Suprapubic skin (tissue), 4 donors: ENCODE data around the gene KEL. TPM values are rescaled to one million over a fixed set of nuclear protein-coding genes. Genes with fewer than 3 reads are reported as not detected.

Experiments used
- DNase-seq, 2 donors: peaks; one replicate each; pipeline ENCODE4 v3.0.0-alpha.2; 2019; ENCODE audit warnings: low spot score in 2 of 2
- H3K27ac ChIP-seq: fragments of 200-600 bp; sonication (generic); one replicate; pipeline ENCODE4 v1.5.1; 2019
- H3K27me3 ChIP-seq: fragments of 200-600 bp; sonication (generic); one replicate; pipeline ENCODE4 v1.5.1; 2019
- H3K36me3 ChIP-seq: fragments of 200-600 bp; sonication (generic); one replicate; pipeline ENCODE4 v1.5.1; 2019
- H3K4me1 ChIP-seq: fragments of 200-600 bp; sonication (generic); one replicate; pipeline ENCODE4 v1.5.1; 2019
- H3K4me3 ChIP-seq: fragments of 200-600 bp; sonication (generic); one replicate; pipeline ENCODE4 v1.5.1; 2019; ENCODE audit warnings: mild to moderate bottlenecking
- H3K9me3 ChIP-seq: fragments of 200-600 bp; sonication (generic); one replicate; pipeline ENCODE4 v1.5.1; 2019
- CTCF ChIP-seq, 2 donors: fragments of 200-600 bp in 1 of 2; fragments of 450-650 bp in 1 of 2; sonication (generic) in 1 of 2; IDR thresholded peaks; one replicate each; pipeline ENCODE4 v1.5.1; 2016 to 2019; ENCODE audit warnings: antibody characterized with exemption in 2 of 2, mild to moderate bottlenecking in 1 of 2, moderate library complexity in 1 of 2
- EP300 ChIP-seq: sonication (generic); formaldehyde crosslinking; IDR thresholded peaks from one replicate; pipeline ENCODE4 v1.6.1; 2017; ENCODE audit warnings: antibody characterized with exemption
- POLR2A ChIP-seq, 2 donors: fragments of 450-650 bp; IDR thresholded peaks; one replicate each; pipeline ENCODE4 v1.6.1; 2017; ENCODE audit warnings: antibody characterized with exemption in 2 of 2, mild to moderate bottlenecking in 2 of 2, moderate library complexity in 2 of 2
- POLR2AphosphoS5 ChIP-seq, 3 donors: sonication (generic); formaldehyde crosslinking; IDR thresholded peaks; one replicate each; pipeline ENCODE4 v1.6.1; 2017; ENCODE audit warnings: antibody characterized with exemption in 3 of 3
- WGBS: methylation state at CpG from one replicate; pipeline ENCODE4 v1.1.5; 2018; 5-methylcytosine and 5-hydroxymethylcytosine counted together
- total RNA-seq, 4 donors: library from RNA; depleted of rRNA; stranded (reverse); fragments of >200 nt; gene quantifications; one replicate each; pipeline ENCODE4 v1.1.0, GENCODE V29; 2016

KEL gene
- total RNA-seq, 4 donors from 2014 or later, result 0.32 TPM; not detected in 3

GRCh38 chr7:142960955-142961512 lies 1.1 kb downstream of the KEL start:
- no peak for TF ChIP-seq POLR2A (IDR thresholded peaks at IDR 0.05)
- peak in 1 of 2 donors; percentile 35 for TF ChIP-seq CTCF (IDR thresholded peaks at IDR 0.05)
- no peak for TF ChIP-seq POLR2AphosphoS5 (IDR thresholded peaks at IDR 0.05)
- Histone ChIP-seq H3K9me3 (no peaks in the 10 kb centered on the region), H3K27me3 (peaks cover 2% of the 10 kb centered on the region), H3K36me3 (no peaks in the 10 kb centered on the region), H3K4me3 (no peak overlapping the region), H3K4me1 (no peaks in the 10 kb centered on the region), H3K27ac (no peak overlapping the region)
- 84% methylated on average over 5 of the region's 5 CpGs for whole genome bisulfite sequencing
- DNase-seq, result no peak

GRCh38 chr7:142959202-142959601 lies 3.0 kb downstream of the KEL start:
- Histone ChIP-seq H3K27me3 (no peaks in the 10 kb centered on the region), H3K4me3 (no peak overlapping the region), H3K36me3 (no peaks in the 10 kb centered on the region), H3K4me1 (no peaks in the 10 kb centered on the region), H3K27ac (no peak overlapping the region), H3K9me3 (no peaks in the 10 kb centered on the region)
- no peak for DNase-seq
- TF ChIP-seq CTCF (IDR thresholded peaks at IDR 0.05), result no peak
- TF ChIP-seq POLR2AphosphoS5 (IDR thresholded peaks at IDR 0.05), result no peak
- no peak for TF ChIP-seq EP300
- no peak for TF ChIP-seq POLR2A (IDR thresholded peaks at IDR 0.05)

- H3K27ac ChIP-seq, result no peak overlapping the region
- TF ChIP-seq CTCF (IDR thresholded peaks at IDR 0.05) (no peak), EP300 (no peak), POLR2AphosphoS5 (IDR thresholded peaks at IDR 0.05) (no peak), POLR2A (IDR thresholded peaks at IDR 0.05) (no peak)
- 88% methylated on average over 8 of the region's 8 CpGs for WGBS
These were observed 4.4 kb downstream of the KEL start for GRCh38 chr7:142957723-142958122.

GRCh38 chr7:142956951-142957623 lies 5.1 kb downstream of the KEL start:
- H3K9me3 ChIP-seq, result no peaks in the 10 kb centered on the region
- H3K27me3 ChIP-seq, result no peaks in the 10 kb centered on the region
- TF ChIP-seq POLR2A (IDR thresholded peaks at IDR 0.05) (no peak), EP300 (no peak), CTCF (IDR thresholded peaks at IDR 0.05) (no peak), POLR2AphosphoS5 (IDR thresholded peaks at IDR 0.05) (no peak)
- 44% methylated on average over 3 of the region's 3 CpGs for WGBS
- H3K27ac ChIP-seq, result no peak overlapping the region
- DNase-seq, result no peak
- no peak overlapping the region for H3K4me3 ChIP-seq
- no peaks in the 10 kb centered on the region for H3K4me1 ChIP-seq
- H3K36me3 ChIP-seq, result no peaks in the 10 kb centered on the region

More at GRCh38 chr7:142957723-142958122, 4.4 kb downstream of the KEL start:
- no peaks in the 10 kb centered on the region for H3K36me3 ChIP-seq
- H3K4me1 ChIP-seq, result no peaks in the 10 kb centered on the region
- no peak for DNase-seq
- no peak overlapping the region for H3K4me3 ChIP-seq
- no peaks in the 10 kb centered on the region for H3K27me3 ChIP-seq
- H3K9me3 ChIP-seq, result no peaks in the 10 kb centered on the region

- H3K9me3 ChIP-seq, result no peaks in the 10 kb centered on the region
- no peak for DNase-seq
- TF ChIP-seq CTCF (IDR thresholded peaks at IDR 0.05), result no peak
- no peak for TF ChIP-seq EP300
- TF ChIP-seq POLR2AphosphoS5 (IDR thresholded peaks at IDR 0.05), result no peak
- TF ChIP-seq POLR2A (IDR thresholded peaks at IDR 0.05), result no peak
- no peak overlapping the region for H3K4me3 ChIP-seq
- no peaks in the 10 kb centered on the region for H3K4me1 ChIP-seq
- H3K27ac ChIP-seq, result no peak overlapping the region
- H3K36me3 ChIP-seq, result no peaks in the 10 kb centered on the region
- no peaks in the 10 kb centered on the region for H3K27me3 ChIP-seq
These were observed 7.4 kb downstream of the KEL start for GRCh38 chr7:142954680-142955268.
